Thoracic aorta (tissue), 2 donors: ENCODE data around the gene ABCA1. TPM values are rescaled to one million over a fixed set of nuclear protein-coding genes. Genes with fewer than 3 reads are reported as not detected.

Experiments
- ATAC-seq: fragments of 150-250 bp; one replicate; pipeline ENCODE4 v1.8.0; 2017; ENCODE audit warnings: low read depth; ENCODE audit not compliant: insufficient number of reproducible peaks, low FRiP score
- DNase-seq: peaks from one replicate; pipeline ENCODE4 v3.0.0-alpha.2; 2020; ENCODE audit warnings: low spot score
- H3K27ac ChIP-seq, 2 donors: fragments of 200-600 bp; sonication (generic); 1 replicate in 1 of 2; 2 replicates in 1 of 2; pipeline ENCODE4 v1.5.1; 2016; ENCODE audit warnings: mild to moderate bottlenecking in 2 of 2, moderate library complexity in 2 of 2
- H3K27me3 ChIP-seq: fragments of 200-600 bp; sonication (generic); replicated peaks from 2 replicates; pipeline ENCODE4 v1.6.0; 2016; ENCODE audit warnings: mild to moderate bottlenecking; ENCODE audit not compliant: insufficient read depth
- H3K36me3 ChIP-seq: fragments of 200-600 bp; sonication (generic); one replicate; pipeline ENCODE4 v1.5.1; 2016
- H3K4me1 ChIP-seq, 2 donors: fragments of 200-600 bp; sonication (generic); 1 replicate in 1 of 2; 2 replicates in 1 of 2; pipeline versions ENCODE4 v1.5.1 to v1.6.0; 2016; ENCODE audit warnings: low read depth in 2 of 2, mild to moderate bottlenecking in 1 of 2; ENCODE audit not compliant: control insufficient read depth in 1 of 2
- H3K4me3 ChIP-seq: fragments of 200-600 bp; sonication (generic); 2 replicates; pipeline ENCODE4 v1.5.1; 2016; ENCODE audit warnings: mild to moderate bottlenecking
- H3K9me3 ChIP-seq: fragments of 200-600 bp; sonication (generic); 2 replicates; pipeline ENCODE4 v1.5.1; 2016
- total RNA-seq, 2 donors: library from RNA; depleted of rRNA; stranded (reverse); fragments of >200 nt; gene quantifications; one replicate each; pipeline versions ENCODE4 v1.1.0 to v1.2.3, GENCODE V29; 2016
- TF ChIP-seq, protein P1 (sequence below): fragments of 200-600 bp; sonication (generic); IDR thresholded peaks from one replicate; pipeline ENCODE4 v1.5.1; 2019; ENCODE audit warnings: antibody characterized with exemption

ABCA1 gene
- total RNA-seq, 2 donors from 2014 or later, result 48.1 to 79.7 TPM

DNA sequence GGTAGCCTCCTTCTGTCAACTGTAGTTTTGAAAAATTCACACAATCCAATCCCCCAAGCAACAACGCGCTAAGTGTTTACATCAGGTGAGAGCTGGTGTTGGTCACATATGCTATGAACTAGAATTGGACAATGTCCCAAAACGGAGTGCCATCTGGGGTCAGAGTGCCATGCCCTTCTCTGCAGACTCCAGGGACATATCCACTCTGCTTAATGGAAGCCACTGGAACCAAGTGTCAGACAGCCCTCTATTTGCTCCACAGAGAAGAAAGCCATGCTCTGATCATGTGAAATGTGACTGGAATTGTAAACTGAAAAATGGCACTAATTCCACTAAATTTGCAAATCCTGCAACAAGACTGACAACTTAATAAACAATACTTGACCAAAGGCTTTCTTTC, 12.2 kb downstream of the ABCA1 start:
- no peak overlapping the region for H3K4me3 ChIP-seq
- ATAC-seq (no peak), DNase-seq (no peak)
- TF ChIP-seq, protein P1, sequence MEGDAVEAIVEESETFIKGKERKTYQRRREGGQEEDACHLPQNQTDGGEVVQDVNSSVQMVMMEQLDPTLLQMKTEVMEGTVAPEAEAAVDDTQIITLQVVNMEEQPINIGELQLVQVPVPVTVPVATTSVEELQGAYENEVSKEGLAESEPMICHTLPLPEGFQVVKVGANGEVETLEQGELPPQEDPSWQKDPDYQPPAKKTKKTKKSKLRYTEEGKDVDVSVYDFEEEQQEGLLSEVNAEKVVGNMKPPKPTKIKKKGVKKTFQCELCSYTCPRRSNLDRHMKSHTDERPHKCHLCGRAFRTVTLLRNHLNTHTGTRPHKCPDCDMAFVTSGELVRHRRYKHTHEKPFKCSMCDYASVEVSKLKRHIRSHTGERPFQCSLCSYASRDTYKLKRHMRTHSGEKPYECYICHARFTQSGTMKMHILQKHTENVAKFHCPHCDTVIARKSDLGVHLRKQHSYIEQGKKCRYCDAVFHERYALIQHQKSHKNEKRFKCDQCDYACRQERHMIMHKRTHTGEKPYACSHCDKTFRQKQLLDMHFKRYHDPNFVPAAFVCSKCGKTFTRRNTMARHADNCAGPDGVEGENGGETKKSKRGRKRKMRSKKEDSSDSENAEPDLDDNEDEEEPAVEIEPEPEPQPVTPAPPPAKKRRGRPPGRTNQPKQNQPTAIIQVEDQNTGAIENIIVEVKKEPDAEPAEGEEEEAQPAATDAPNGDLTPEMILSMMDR, result no peak
- no peaks in the 10 kb centered on the region for H3K27me3 ChIP-seq
- H3K4me1 ChIP-seq, result peaks cover 7 to 32% of the 10 kb centered on the region in 2 donors
- H3K9me3 ChIP-seq, result no peaks in the 10 kb centered on the region
- no peak overlapping the region for H3K27ac ChIP-seq
- H3K36me3 ChIP-seq, result no peaks in the 10 kb centered on the region

GRCh38 chr9:104915049-104915448, 12.9 kb downstream of the ABCA1 start:
- H3K27ac ChIP-seq, result no peak overlapping the region

DNA sequence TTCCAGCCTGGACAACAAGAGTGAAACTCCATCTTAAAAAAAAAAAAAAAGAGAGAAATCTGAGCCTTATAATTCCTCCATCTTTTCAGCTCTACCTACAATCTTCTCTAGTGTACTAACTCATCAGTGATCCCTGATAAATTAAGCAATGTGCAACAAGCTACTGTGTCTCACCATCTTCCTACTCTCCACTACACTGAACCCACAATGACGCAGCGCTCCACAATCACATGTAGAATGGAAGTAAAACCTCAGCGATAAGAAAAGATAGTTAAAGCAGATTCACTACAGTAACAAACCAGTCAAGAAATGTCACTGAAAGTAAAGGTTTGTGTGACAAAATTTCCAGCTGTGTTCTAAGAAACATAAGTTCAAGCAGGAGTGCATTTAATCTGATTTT, 13.5 kb downstream of the ABCA1 start:
- Histone ChIP-seq H3K4me3 (no peak overlapping the region), H3K4me1 (peaks cover 17 to 39% of the 10 kb centered on the region in 2 donors), H3K27ac (no peak overlapping the region), H3K27me3 (no peaks in the 10 kb centered on the region), H3K9me3 (no peaks in the 10 kb centered on the region), H3K36me3 (no peaks in the 10 kb centered on the region)
- no peak for DNase-seq
- TF ChIP-seq, protein P1, result no peak
- no peak for ATAC-seq

More at GRCh38 chr9:104915049-104915448, 12.9 kb downstream of the ABCA1 start:
- H3K36me3 ChIP-seq, result no peaks in the 10 kb centered on the region
- no peaks in the 10 kb centered on the region for H3K9me3 ChIP-seq
- DNase-seq (no peak), ATAC-seq (no peak)
- peaks cover 12 to 33% of the 10 kb centered on the region in 2 donors for H3K4me1 ChIP-seq
- TF ChIP-seq, protein P1, result no peak
- H3K4me3 ChIP-seq, result peak overlapping the region; percentile 27
- no peaks in the 10 kb centered on the region for H3K27me3 ChIP-seq

DNA sequence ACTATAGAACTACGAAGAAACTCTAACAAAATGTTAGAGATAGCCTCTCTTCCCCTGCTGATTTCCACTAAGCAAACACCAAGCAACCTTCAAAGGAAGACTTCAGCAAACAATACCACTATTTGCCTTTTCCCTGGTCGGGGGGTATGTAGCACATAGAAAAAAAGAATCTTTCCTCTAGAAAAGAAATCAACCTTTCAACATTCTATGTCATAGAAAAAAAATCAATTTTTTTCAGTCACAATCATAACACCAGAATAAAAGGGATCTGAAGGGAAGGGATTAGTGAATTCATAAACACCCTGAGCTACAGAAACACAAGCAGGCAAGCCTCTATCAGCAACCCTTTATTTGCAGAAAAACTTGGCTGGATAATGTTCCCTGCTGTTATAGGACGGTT, 15.3 kb downstream of the ABCA1 start:
- no peak overlapping the region for H3K4me3 ChIP-seq
- H3K9me3 ChIP-seq, result no peaks in the 10 kb centered on the region
- no peak for ATAC-seq
- TF ChIP-seq, protein P1, result no peak
- H3K27me3 ChIP-seq, result no peaks in the 10 kb centered on the region
- H3K27ac ChIP-seq, result no peak overlapping the region
- no peak for DNase-seq
- H3K36me3 ChIP-seq, result no peaks in the 10 kb centered on the region
- peaks cover 23 to 45% of the 10 kb centered on the region in 2 donors for H3K4me1 ChIP-seq

DNA sequence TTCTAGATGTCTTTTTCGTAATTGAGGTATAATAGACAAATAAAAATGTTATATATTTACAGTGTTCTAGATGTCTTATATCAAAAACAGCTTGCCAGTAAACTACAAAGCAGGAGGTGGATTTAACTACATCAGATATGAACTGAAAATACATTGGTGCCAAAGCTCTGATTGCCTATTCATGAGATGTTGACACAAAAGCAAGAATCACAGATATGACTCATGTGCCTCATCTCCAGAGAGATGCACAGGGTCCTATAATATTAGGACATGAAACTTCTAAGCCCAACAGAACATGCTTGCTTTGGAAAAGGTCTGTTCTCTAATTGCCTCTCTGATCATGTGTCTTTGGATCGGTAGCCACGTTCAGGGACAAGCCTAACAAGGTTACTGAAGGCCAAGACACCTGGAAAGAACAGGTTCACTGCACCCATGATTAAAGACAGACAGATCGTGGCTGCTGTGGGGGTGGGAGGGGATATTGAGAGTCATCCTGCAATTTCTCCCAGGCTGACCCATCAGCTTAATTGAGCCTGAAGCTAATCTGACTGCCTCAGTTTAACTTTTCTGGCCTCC, 16.8 kb downstream of the ABCA1 start:
- no peak for ATAC-seq
- H3K27ac ChIP-seq, result no peak overlapping the region
- no peak overlapping the region for H3K4me3 ChIP-seq
- TF ChIP-seq, protein P1, result no peak
- peaks cover 36 to 53% of the 10 kb centered on the region in 2 donors for H3K4me1 ChIP-seq
- no peaks in the 10 kb centered on the region for H3K36me3 ChIP-seq
- H3K27me3 ChIP-seq, result no peaks in the 10 kb centered on the region
- no peak for DNase-seq
- no peaks in the 10 kb centered on the region for H3K9me3 ChIP-seq
